ENCODE results near the gene PIK3R5. TPM values are rescaled to one million over a fixed set of nuclear protein-coding genes. Genes with fewer than 3 reads are reported as not detected.

The PIK3R5 gene
- polyA plus RNA-seq, 1 donor from 2014 or later: not detected

- Histone ChIP-seq H4K20me1 (ENCODE audit: insufficient read depth) (no peaks in the 10 kb centered on the region), H3K9me3 (ENCODE audit: low read length) (no peaks in the 10 kb centered on the region), H3K27ac (ENCODE audit: low read length) (no peak overlapping the region), H3F3A (ENCODE audit: insufficient read depth, low read length, poor library complexity, severe bottlenecking) (no peaks in the 10 kb centered on the region), H3K4me3 (ENCODE audit: low read length) (no peak overlapping the region), H3K36me3 (ENCODE audit: insufficient read depth, low read length) (no peaks in the 10 kb centered on the region), H3K4me2 (ENCODE audit: low read length) (no peak overlapping the region), H3K9ac (ENCODE audit: low read length) (no peak overlapping the region), H3K79me2 (replicated peaks; ENCODE audit: insufficient read depth, low read length) (no peaks in the 10 kb centered on the region), H3K27me3 (ENCODE audit: insufficient read depth, low read depth, low read length) (no peaks in the 10 kb centered on the region), H2AFZ (ENCODE audit: low read depth, low read length) (no peak overlapping the region), H3K9me2 (ENCODE audit: insufficient read depth, low read length) (no peaks in the 10 kb centered on the region)
- no peak for TF ChIP-seq POLR2AphosphoS5 (IDR thresholded peaks at IDR 0.05)
- no peak for TF ChIP-seq RAD21 (conservative IDR thresholded peaks at IDR 0.05)
- no peak for TF ChIP-seq SMC3 (conservative IDR thresholded peaks at IDR 0.05; ENCODE audit: poor library complexity)
- TF ChIP-seq EZH2 (IDR thresholded peaks at IDR 0.05; ENCODE audit: borderline replicate concordance, insufficient read depth, low read length, poor library complexity, severe bottlenecking): no peak
- no peak for TF ChIP-seq MXI1 (conservative IDR thresholded peaks at IDR 0.05; ENCODE audit: poor library complexity, severe bottlenecking)
- no peak for TF ChIP-seq EP300 (conservative IDR thresholded peaks at IDR 0.05; ENCODE audit: poor library complexity, severe bottlenecking)
Observed at GRCh38 chr17:8948462-8948861, 17.0 kb downstream of the PIK3R5 start.

- Histone ChIP-seq H3K36me3 (ENCODE audit: insufficient read depth, low read length) (no peaks in the 10 kb centered on the region), H3K9me3 (ENCODE audit: low read length) (no peaks in the 10 kb centered on the region), H3K79me2 (replicated peaks; ENCODE audit: insufficient read depth, low read length) (no peaks in the 10 kb centered on the region), H3K4me3 (ENCODE audit: low read length) (no peak overlapping the region), H3K27me3 (ENCODE audit: insufficient read depth, low read depth, low read length) (no peaks in the 10 kb centered on the region), H3F3A (ENCODE audit: insufficient read depth, low read length, poor library complexity, severe bottlenecking) (no peaks in the 10 kb centered on the region), H3K4me2 (ENCODE audit: low read length) (no peak overlapping the region), H3K9ac (ENCODE audit: low read length) (no peak overlapping the region), H2AFZ (ENCODE audit: low read depth, low read length) (no peak overlapping the region), H3K9me2 (ENCODE audit: insufficient read depth, low read length) (no peaks in the 10 kb centered on the region), H3K27ac (ENCODE audit: low read length) (no peak overlapping the region), H4K20me1 (ENCODE audit: insufficient read depth) (no peaks in the 10 kb centered on the region)
- TF ChIP-seq, protein P1, sequence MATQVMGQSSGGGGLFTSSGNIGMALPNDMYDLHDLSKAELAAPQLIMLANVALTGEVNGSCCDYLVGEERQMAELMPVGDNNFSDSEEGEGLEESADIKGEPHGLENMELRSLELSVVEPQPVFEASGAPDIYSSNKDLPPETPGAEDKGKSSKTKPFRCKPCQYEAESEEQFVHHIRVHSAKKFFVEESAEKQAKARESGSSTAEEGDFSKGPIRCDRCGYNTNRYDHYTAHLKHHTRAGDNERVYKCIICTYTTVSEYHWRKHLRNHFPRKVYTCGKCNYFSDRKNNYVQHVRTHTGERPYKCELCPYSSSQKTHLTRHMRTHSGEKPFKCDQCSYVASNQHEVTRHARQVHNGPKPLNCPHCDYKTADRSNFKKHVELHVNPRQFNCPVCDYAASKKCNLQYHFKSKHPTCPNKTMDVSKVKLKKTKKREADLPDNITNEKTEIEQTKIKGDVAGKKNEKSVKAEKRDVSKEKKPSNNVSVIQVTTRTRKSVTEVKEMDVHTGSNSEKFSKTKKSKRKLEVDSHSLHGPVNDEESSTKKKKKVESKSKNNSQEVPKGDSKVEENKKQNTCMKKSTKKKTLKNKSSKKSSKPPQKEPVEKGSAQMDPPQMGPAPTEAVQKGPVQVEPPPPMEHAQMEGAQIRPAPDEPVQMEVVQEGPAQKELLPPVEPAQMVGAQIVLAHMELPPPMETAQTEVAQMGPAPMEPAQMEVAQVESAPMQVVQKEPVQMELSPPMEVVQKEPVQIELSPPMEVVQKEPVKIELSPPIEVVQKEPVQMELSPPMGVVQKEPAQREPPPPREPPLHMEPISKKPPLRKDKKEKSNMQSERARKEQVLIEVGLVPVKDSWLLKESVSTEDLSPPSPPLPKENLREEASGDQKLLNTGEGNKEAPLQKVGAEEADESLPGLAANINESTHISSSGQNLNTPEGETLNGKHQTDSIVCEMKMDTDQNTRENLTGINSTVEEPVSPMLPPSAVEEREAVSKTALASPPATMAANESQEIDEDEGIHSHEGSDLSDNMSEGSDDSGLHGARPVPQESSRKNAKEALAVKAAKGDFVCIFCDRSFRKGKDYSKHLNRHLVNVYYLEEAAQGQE (IDR thresholded peaks at IDR 0.05; ENCODE audit: borderline replicate concordance): no peak
- TF ChIP-seq TAF1 (IDR thresholded peaks at IDR 0.05; ENCODE audit: low read depth) (no peak), EP300 (conservative IDR thresholded peaks at IDR 0.05; ENCODE audit: poor library complexity, severe bottlenecking) (no peak), MXI1 (conservative IDR thresholded peaks at IDR 0.05; ENCODE audit: poor library complexity, severe bottlenecking) (no peak), POLR2AphosphoS5 (IDR thresholded peaks at IDR 0.05) (no peak), EZH2 (IDR thresholded peaks at IDR 0.05; ENCODE audit: borderline replicate concordance, insufficient read depth, low read length, poor library complexity, severe bottlenecking) (no peak), SMC3 (conservative IDR thresholded peaks at IDR 0.05; ENCODE audit: poor library complexity) (no peak), RAD21 (conservative IDR thresholded peaks at IDR 0.05) (no peak)
- TF ChIP-seq, protein P2, sequence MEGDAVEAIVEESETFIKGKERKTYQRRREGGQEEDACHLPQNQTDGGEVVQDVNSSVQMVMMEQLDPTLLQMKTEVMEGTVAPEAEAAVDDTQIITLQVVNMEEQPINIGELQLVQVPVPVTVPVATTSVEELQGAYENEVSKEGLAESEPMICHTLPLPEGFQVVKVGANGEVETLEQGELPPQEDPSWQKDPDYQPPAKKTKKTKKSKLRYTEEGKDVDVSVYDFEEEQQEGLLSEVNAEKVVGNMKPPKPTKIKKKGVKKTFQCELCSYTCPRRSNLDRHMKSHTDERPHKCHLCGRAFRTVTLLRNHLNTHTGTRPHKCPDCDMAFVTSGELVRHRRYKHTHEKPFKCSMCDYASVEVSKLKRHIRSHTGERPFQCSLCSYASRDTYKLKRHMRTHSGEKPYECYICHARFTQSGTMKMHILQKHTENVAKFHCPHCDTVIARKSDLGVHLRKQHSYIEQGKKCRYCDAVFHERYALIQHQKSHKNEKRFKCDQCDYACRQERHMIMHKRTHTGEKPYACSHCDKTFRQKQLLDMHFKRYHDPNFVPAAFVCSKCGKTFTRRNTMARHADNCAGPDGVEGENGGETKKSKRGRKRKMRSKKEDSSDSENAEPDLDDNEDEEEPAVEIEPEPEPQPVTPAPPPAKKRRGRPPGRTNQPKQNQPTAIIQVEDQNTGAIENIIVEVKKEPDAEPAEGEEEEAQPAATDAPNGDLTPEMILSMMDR (IDR thresholded peaks at IDR 0.05; ENCODE audit: poor library complexity, severe bottlenecking): no peak
Observed at GRCh38 chr17:8947201-8947600, 18.3 kb downstream of the PIK3R5 start.

Measured in neural cell (in vitro differentiated cells).